DMS114 treated with DMSO at 0.1 percent for 48 hours (cell line): ENCODE results near the gene AASDHPPT.
"Not testable (repeated sequence)": the region's sequence is repeated elsewhere in the genome, so short reads cannot be mapped to it uniquely, and the experiment has no call there.

Source experiments
- DNase-seq: peaks from one replicate; lab custom pipeline; 2025; ENCODE audit not compliant: unreplicated experiment; lab: John Stamatoyannopoulos, UW

AASDHPPT gene

GRCh38 chr11:106077609-106078455, at the start of gene AASDHPPT:
TSS of gene AASDHPPT (plus strand) at chr11:106077662. CDS start at chr11:106077711, 49 bp downstream.
- DNase-seq = peak; percentile 10

GRCh38 chr11:106030609-106031008, 46.9 kb upstream of the AASDHPPT start:
- no peak for DNase-seq

- DNase-seq = no peak
Observed at GRCh38 chr11:106031202-106031810, 46.2 kb upstream of the AASDHPPT start.

GRCh38 chr11:106031936-106032335, 45.5 kb upstream of the AASDHPPT start:
- no peak for DNase-seq

- DNase-seq = no peak
Observed at GRCh38 chr11:106032861-106033260, 44.6 kb upstream of the AASDHPPT start.

GRCh38 chr11:106043540-106043939, 33.9 kb upstream of the AASDHPPT start:
- no peak for DNase-seq

- no peak for DNase-seq
Observed at GRCh38 chr11:106047631-106048030, 29.8 kb upstream of the AASDHPPT start.

GRCh38 chr11:106049727-106050476, 27.6 kb upstream of the AASDHPPT start:
- DNase-seq = no peak

- DNase-seq = no peak
Observed at GRCh38 chr11:106051103-106051502, 26.4 kb upstream of the AASDHPPT start.

- DNase-seq = not testable (repeated sequence)
Observed at GRCh38 chr11:106058377-106058776, 19.1 kb upstream of the AASDHPPT start.

GRCh38 chr11:106059617-106060016, 17.8 kb upstream of the AASDHPPT start:
- DNase-seq = no peak

GRCh38 chr11:106061249-106061784, 16.1 kb upstream of the AASDHPPT start:
- DNase-seq = no peak

GRCh38 chr11:106061954-106062949, 15.2 kb upstream of the AASDHPPT start:
- DNase-seq = no peak

- no peak for DNase-seq
Observed at GRCh38 chr11:106063009-106063408, 14.5 kb upstream of the AASDHPPT start.

GRCh38 chr11:106070606-106071005, 6.9 kb upstream of the AASDHPPT start:
- DNase-seq = no peak

- no peak for DNase-seq
Observed at GRCh38 chr11:106072804-106073203, 4.7 kb upstream of the AASDHPPT start.

GRCh38 chr11:106076171-106076918, 1.1 kb upstream of the AASDHPPT start:
- no peak for DNase-seq

- DNase-seq = peak; percentile 91
Observed at GRCh38 chr11:106076919-106077608, 398 bp upstream of the AASDHPPT start, which contains the start of gene KBTBD3. TSS of gene KBTBD3 (minus strand) at chr11:106077347. CDS start at chr11:106059097, 18,250 bp downstream.

GRCh38 chr11:106082096-106082495, 4.6 kb downstream of the AASDHPPT start:
- DNase-seq = no peak
